BJ (cell line): Measurements from ENCODE around the gene CRABP2. TPM values are rescaled to one million over a fixed set of nuclear protein-coding genes. Genes with fewer than 3 reads are reported as not detected.

Experiments
- CTCF ChIA-PET: fragments of 350-600 bp; formaldehyde crosslinking; extraction: SDS; loops from one replicate; lab custom pipeline; 2021; ENCODE audit warnings: antibody characterized with exemption, inconsistent platforms; lab: Yijun Ruan, JAX
- POLR2A ChIA-PET: fragments of 300-600 bp; sonication (Branson Sonifier 250); formaldehyde crosslinking; extraction: SDS; loops from one replicate; lab custom pipeline; 2021; ENCODE audit warnings: antibody characterized with exemption; lab: Charles Lee
- DNase-seq: peaks from one replicate; pipeline ENCODE4 v3.0.0-alpha.2; 2011; ENCODE audit warnings: low read depth
- H3K27me3 ChIP-seq: 2 replicates; pipeline ENCODE4 v1.6.0; 2011; ENCODE audit warnings: low read length; ENCODE audit not compliant: control insufficient read depth, insufficient read depth
- H3K36me3 ChIP-seq: 2 replicates; pipeline ENCODE4 v1.5.1; 2011; ENCODE audit warnings: low read length; ENCODE audit not compliant: control insufficient read depth, insufficient read depth
- H3K4me3 ChIP-seq: 2 replicates; pipeline ENCODE4 v1.5.1; 2011; ENCODE audit warnings: low read depth, mild to moderate bottlenecking, control low read depth, low read length
- CTCF ChIP-seq: IDR thresholded peaks from 2 replicates; pipeline ENCODE4 v1.5.1; 2011; ENCODE audit warnings: low read depth, mild to moderate bottlenecking, control low read depth, inconsistent platforms, low read length, moderate library complexity; ENCODE audit not compliant: insufficient read depth
- polyA plus RNA-seq: library from polyadenylated mRNA; depleted of rRNA; stranded (reverse); fragments of >200 nt; gene quantifications from 2 replicates; pipeline ENCODE4 v1.2.3, GENCODE V29; 2011

Gene CRABP2
- polyA plus RNA-seq, 1 experiment, result 75.9 TPM

GRCh38 chr1:156671804-156672203 is 33.6 kb downstream of the CRABP2 start:
- Histone ChIP-seq H3K27me3 (no peaks in the 10 kb centered on the region), H3K4me3 (no peak overlapping the region), H3K36me3 (peaks cover 9% of the 10 kb centered on the region)
- ChIA-PET POLR2A (no interaction called here), CTCF (interaction anchor here (2.0 to 31.9 kb wide), 4 partner anchors 8 to 44 kb away, joined by 4 to 1556 read pairs (median 548); partner anchors contain the start of genes CRABP2, ISG20L2, METTL25B and NES)
- DNase-seq, result no peak
- no peak for TF ChIP-seq CTCF

GRCh38 chr1:156670791-156671190 is 34.6 kb downstream of the CRABP2 start:
- Histone ChIP-seq H3K36me3 (peaks cover 9% of the 10 kb centered on the region), H3K27me3 (no peaks in the 10 kb centered on the region), H3K4me3 (no peak overlapping the region)
- POLR2A ChIA-PET, result no interaction called here
- TF ChIP-seq CTCF, result no peak
- no peak for DNase-seq
- CTCF ChIA-PET, result interaction anchor here (1.4 to 22.8 kb wide), 4 partner anchors 7 to 55 kb away, joined by 3 to 548 read pairs (median 276); partner anchors contain the start of gene NES

- H3K4me3 ChIP-seq, result no peak overlapping the region
- H3K27me3 ChIP-seq, result no peaks in the 10 kb centered on the region
- ChIA-PET CTCF (interaction anchor here (1.4 to 22.8 kb wide), 4 partner anchors 7 to 56 kb away, joined by 3 to 548 read pairs (median 276); partner anchors contain the start of gene NES), POLR2A (no interaction called here)
- TF ChIP-seq CTCF, result no peak
- H3K36me3 ChIP-seq, result peaks cover 9% of the 10 kb centered on the region
- no peak for DNase-seq
Measured at GRCh38 chr1:156670359-156670758, 35.0 kb downstream of the CRABP2 start.

GRCh38 chr1:156669794-156670193 is 35.6 kb downstream of the CRABP2 start:
- CTCF ChIA-PET, result interaction anchor here (1.4 to 22.8 kb wide), 3 partner anchors 6 to 56 kb away, joined by 3 to 548 read pairs (median 548); partner anchors contain the start of gene NES
- POLR2A ChIA-PET, result no interaction called here
- Histone ChIP-seq H3K4me3 (no peak overlapping the region), H3K27me3 (no peaks in the 10 kb centered on the region), H3K36me3 (peaks cover 9% of the 10 kb centered on the region)
- no peak for DNase-seq
- no peak for TF ChIP-seq CTCF

- Histone ChIP-seq H3K27me3 (no peaks in the 10 kb centered on the region), H3K36me3 (peaks cover 7% of the 10 kb centered on the region), H3K4me3 (no peak overlapping the region)
- DNase-seq, result no peak
- TF ChIP-seq CTCF, result no peak
- ChIA-PET CTCF (interaction anchor here (18.8 kb wide), 1 partner anchor 12 kb away, joined by 548 read pairs; the partner anchor contains the start of gene NES), POLR2A (no interaction called here)
Measured at GRCh38 chr1:156668801-156669637, 36.4 kb downstream of the CRABP2 start.
